GM19193 (cell line): Measurements from ENCODE around the gene ARHGAP26.

Source experiments
- POLR2A ChIP-seq: IDR thresholded peaks from 4 replicates; pipeline ENCODE4 v1.6.1; 2011; ENCODE audit not compliant: insufficient read depth, insufficient read length; ENCODE audit errors: extremely low read depth

Gene ARHGAP26

GRCh38 chr5:142823126-142823525 lies 52.9 kb downstream of the ARHGAP26 start:
- no peak for TF ChIP-seq POLR2A

DNA sequence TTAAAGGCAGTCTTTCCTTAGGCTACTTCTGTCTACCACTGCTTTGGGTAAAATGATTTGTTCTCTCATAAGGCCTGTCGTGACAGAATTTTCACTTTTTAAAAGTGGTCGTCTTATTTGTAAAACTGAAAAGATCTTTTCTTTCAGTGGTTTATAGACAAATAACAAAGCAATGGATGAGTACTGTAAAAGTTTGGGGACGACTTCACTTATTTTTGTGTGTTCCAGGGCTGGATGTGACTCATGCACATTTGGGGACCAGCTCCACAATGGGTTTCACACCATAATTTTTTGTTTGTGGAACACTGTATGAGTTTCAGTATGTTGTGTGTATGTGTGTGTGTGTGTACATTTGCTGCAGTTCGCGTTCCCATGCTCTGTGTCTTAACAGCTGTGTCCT lies 53.6 kb downstream of the ARHGAP26 start:
- TF ChIP-seq POLR2A, result no peak

- no peak for TF ChIP-seq POLR2A
Measured at GRCh38 chr5:142824391-142824790, 54.2 kb downstream of the ARHGAP26 start.

GRCh38 chr5:142825378-142826089 lies 55.4 kb downstream of the ARHGAP26 start:
- TF ChIP-seq POLR2A, result no peak

DNA sequence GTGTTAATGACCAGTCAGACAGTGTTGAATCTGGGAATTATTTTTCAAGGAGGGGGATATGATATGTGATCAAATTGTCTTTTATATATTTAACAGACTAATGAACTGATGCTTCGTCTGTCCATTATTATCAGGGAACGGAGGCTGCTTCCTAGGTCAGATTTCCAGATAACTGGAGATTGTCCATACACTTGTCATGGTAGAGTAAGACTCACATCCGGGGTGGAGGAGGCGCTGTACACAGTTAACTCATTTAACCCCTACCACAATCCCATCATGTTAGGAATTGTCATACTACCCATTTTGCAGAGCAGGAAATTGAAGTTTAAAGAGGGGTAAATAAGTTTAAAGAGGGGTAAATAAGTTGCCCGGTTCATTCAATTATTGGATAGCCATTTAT lies 55.9 kb downstream of the ARHGAP26 start:
- no peak for TF ChIP-seq POLR2A

- TF ChIP-seq POLR2A, result no peak
Measured at GRCh38 chr5:142826741-142827492, 56.7 kb downstream of the ARHGAP26 start.

- no peak for TF ChIP-seq POLR2A
Measured at GRCh38 chr5:142827934-142828576, 57.9 kb downstream of the ARHGAP26 start.

- TF ChIP-seq POLR2A, result no peak
Measured at GRCh38 chr5:142828797-142829535, 58.8 kb downstream of the ARHGAP26 start.

- TF ChIP-seq POLR2A, result no peak
Measured at GRCh38 chr5:142829801-142830220, 59.6 kb downstream of the ARHGAP26 start.

- TF ChIP-seq POLR2A, result no peak
Measured at GRCh38 chr5:142830241-142831008, 60.2 kb downstream of the ARHGAP26 start.

DNA sequence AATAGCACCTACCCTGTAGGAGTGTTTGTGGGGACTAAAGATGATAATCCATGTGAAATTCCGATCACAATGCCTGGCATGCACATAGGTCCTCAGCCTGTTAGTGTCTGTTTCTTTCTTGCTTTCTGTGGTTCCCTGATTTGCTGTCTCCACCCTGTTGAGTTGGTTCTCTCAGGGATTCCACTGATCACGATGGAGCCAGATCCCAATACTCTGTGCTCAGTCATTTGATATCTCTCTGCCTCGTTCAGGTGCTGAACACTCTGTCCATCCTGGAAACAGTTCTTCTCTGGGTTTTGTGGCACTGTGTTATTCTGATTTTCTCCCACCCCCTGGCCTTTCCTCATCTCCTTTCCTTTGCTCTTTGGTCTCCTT lies 60.8 kb downstream of the ARHGAP26 start:
- TF ChIP-seq POLR2A, result no peak

GRCh38 chr5:142832263-142832662 lies 62.1 kb downstream of the ARHGAP26 start:
- no peak for TF ChIP-seq POLR2A

- no peak for TF ChIP-seq POLR2A
Measured at GRCh38 chr5:142833517-142834449, 63.6 kb downstream of the ARHGAP26 start.
